ENCODE measurements around the gene CDC42SE1.

The CDC42SE1 gene

GRCh38 chr1:151051356-151052009 lies 7.9 kb downstream of the CDC42SE1 start:
- DNase-seq: no peak

- DNase-seq: no peak
Measured at GRCh38 chr1:151050051-151050688, 9.3 kb downstream of the CDC42SE1 start.

GRCh38 chr1:151049458-151049857 lies 10.0 kb downstream of the CDC42SE1 start:
- DNase-seq: no peak

GRCh38 chr1:151048645-151049032 lies 10.8 kb downstream of the CDC42SE1 start:
- DNase-seq: no peak

- DNase-seq: peak; percentile 55
Measured at GRCh38 chr1:151047925-151048644, 11.3 kb downstream of the CDC42SE1 start.

GRCh38 chr1:151047591-151047924 lies 11.9 kb downstream of the CDC42SE1 start, which contains the start of gene C1orf56:
TSS of gene C1orf56 (plus strand) at chr1:151047751. CDS start at chr1:151047848, 97 bp downstream.
- peak; percentile 54 for DNase-seq

- no peak for DNase-seq
Measured at GRCh38 chr1:151043163-151043562, 16.3 kb downstream of the CDC42SE1 start.

GRCh38 chr1:151039521-151039920 lies 19.9 kb downstream of the CDC42SE1 start:
- DNase-seq: no peak

- no peak for DNase-seq
Measured at GRCh38 chr1:151037032-151037431, 22.4 kb downstream of the CDC42SE1 start.

- DNase-seq: no peak
Measured at GRCh38 chr1:151036356-151036755, 23.1 kb downstream of the CDC42SE1 start, which contains the start of gene BNIPL. TSS of gene BNIPL (plus strand) at chr1:151036586. CDS start at chr1:151036726, 140 bp downstream.

- no peak for DNase-seq
Measured at GRCh38 chr1:151035167-151035566, 24.3 kb downstream of the CDC42SE1 start.

GRCh38 chr1:151032164-151032563 lies 27.3 kb downstream of the CDC42SE1 start:
- DNase-seq: no peak

- DNase-seq: no peak
Measured at GRCh38 chr1:151026460-151026859, 33.0 kb downstream of the CDC42SE1 start.

GRCh38 chr1:151024540-151025146 lies 34.8 kb downstream of the CDC42SE1 start:
- DNase-seq: peak; percentile 71

GRCh38 chr1:151013518-151013917 lies 45.9 kb downstream of the CDC42SE1 start:
- DNase-seq: no peak

- no peak for DNase-seq
Measured at GRCh38 chr1:151012684-151013471, 46.5 kb downstream of the CDC42SE1 start.

GRCh38 chr1:151011154-151011850 lies 48.1 kb downstream of the CDC42SE1 start:
- DNase-seq: no peak

- DNase-seq: no peak
Measured at GRCh38 chr1:151010346-151010726, 49.1 kb downstream of the CDC42SE1 start.

- DNase-seq: no peak
Measured at GRCh38 chr1:151009674-151010345, 49.6 kb downstream of the CDC42SE1 start.

GRCh38 chr1:151009206-151009587 lies 50.2 kb downstream of the CDC42SE1 start:
- no peak for DNase-seq

Data from COR-L47 (cell line).